ENCODE results near the gene PXDN. TPM values are rescaled to one million over a fixed set of nuclear protein-coding genes. Genes with fewer than 3 reads are reported as not detected.

The PXDN gene
- total and polyA plus RNA-seq, 2 donors (not counting 1 experiment from before 2014, with no cell fraction given), result 0.21 to 1.4 TPM

DNA sequence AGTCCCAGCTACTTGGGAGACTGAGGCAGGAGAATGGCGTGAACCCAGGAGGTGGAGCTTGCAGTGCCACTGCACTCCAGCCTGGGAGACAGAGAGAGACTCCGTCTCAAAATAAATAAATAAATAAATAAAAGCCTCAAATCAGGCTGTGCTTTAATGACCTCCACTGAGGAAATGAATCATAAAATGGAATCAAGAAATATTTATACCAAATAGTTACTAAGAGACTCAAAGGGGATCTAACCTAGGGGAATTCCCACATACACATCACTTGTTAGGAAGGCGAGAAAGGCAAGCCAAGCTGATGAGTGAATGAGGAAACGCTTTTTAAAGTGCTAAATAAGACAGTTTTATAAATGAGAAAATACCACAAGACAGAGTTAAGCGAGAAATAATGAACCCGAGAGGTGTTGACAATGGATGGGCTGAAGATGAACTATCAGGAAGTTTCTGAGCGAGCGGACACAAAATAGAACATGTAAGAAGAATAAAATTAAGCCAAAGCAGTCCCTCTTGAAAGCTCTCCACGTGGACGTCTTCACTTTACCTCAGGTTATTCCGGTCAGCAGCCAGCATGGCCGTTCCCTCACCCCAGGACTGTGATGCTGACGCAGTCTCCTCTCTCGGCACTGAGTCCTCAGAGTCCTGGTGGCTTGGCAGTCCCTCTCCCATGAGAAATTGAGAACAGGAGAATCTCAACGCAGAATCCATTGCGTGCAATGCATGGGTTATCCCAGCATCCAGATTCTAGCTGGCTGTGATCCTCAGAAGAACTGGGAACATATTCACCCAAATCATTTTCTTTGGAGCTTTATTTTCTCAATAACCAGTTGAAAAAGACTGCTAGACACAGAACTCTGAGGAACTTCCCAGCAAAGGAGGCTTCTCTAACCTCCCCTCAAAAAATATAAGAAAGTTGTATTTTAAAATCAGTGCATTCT lies 22.3 kb downstream of the PXDN start:
- ATAC-seq (ENCODE audit: low read depth) (no peak), DNase-seq (no peak)
- no peak overlapping the region for H3K4me3 ChIP-seq (ENCODE audit: control extremely low read depth in 1 of 5, extremely low read depth in 1 of 5, insufficient read depth in 1 of 5, low read depth in 2 of 5, low read length in 4 of 5)
- no peak overlapping the region for H2AFZ ChIP-seq (ENCODE audit: insufficient read depth, low read depth, low read length, poor library complexity, severe bottlenecking)
- no peaks in the 10 kb centered on the region for H3K4me1 ChIP-seq (ENCODE audit: control insufficient read depth in 2 of 2, insufficient read depth in 2 of 2, low read length in 2 of 2)
- TF ChIP-seq CTCF (IDR thresholded peaks at IDR 0.05), result no peak
- TF ChIP-seq EZH2 (IDR thresholded peaks at IDR 0.05; ENCODE audit: borderline replicate concordance, insufficient read depth, low read depth, low read length, poor library complexity, severe bottlenecking), result no peak
- POLR2A ChIA-PET, result no interaction called here
- Mint-ChIP-seq H3K27ac (no peak overlapping the region), H3K9me3 (ENCODE audit: insufficient read depth) (no peaks in the 10 kb centered on the region), H3K4me1 (no peaks in the 10 kb centered on the region), H3K27me3 (no peaks in the 10 kb centered on the region), H3K4me3 (no peak overlapping the region)
- intact Hi-C loops (cut with micrococcal nuclease), result no loop called here
- WGBS (ENCODE audit: insufficient coverage), result 93% methylated on average over 8 of the region's 16 CpGs
- no peak overlapping the region for H3K4me2 ChIP-seq (replicated peaks; ENCODE audit: low read depth, low read length, poor library complexity, severe bottlenecking)
- CTCF ChIA-PET, result no interaction called here
- H3K36me3 ChIP-seq (replicated peaks in 1 of 2; ENCODE audit: control extremely low read depth in 1 of 2, control insufficient read depth in 1 of 2, extremely low read depth in 1 of 2, insufficient read depth in 2 of 2, low read length in 1 of 2), result no peaks in the 10 kb centered on the region
- no peaks in the 10 kb centered on the region for H4K20me1 ChIP-seq (ENCODE audit: control insufficient read depth, insufficient read depth, low read length, poor library complexity, severe bottlenecking)
- no peak overlapping the region for H3K27ac ChIP-seq (ENCODE audit: low read length in 2 of 2)
- no peak overlapping the region for H3K9ac ChIP-seq (ENCODE audit: low read length)
- H3K27me3 ChIP-seq (replicated peaks in 1 of 4; ENCODE audit: control extremely low read depth in 1 of 4, control insufficient read depth in 3 of 4, insufficient read depth in 4 of 4, low read length in 3 of 4), result no peaks in the 10 kb centered on the region
- H3K79me2 ChIP-seq (ENCODE audit: control insufficient read depth, insufficient read depth, low read length), result no peaks in the 10 kb centered on the region
- H3K9me3 ChIP-seq (ENCODE audit: control extremely low read depth in 1 of 3, control insufficient read depth in 2 of 3, insufficient read depth in 1 of 3, low read length in 2 of 3), result peaks cover 0 to 4% (median 0%) of the 10 kb centered on the region in 3 donors
